ENCODE measurements around the gene OCRL. TPM values are rescaled to one million over a fixed set of nuclear protein-coding genes. Genes with fewer than 3 reads are reported as not detected.
"Not testable (repeated sequence)": the region's sequence is repeated elsewhere in the genome, so short reads cannot be mapped to it uniquely, and the experiment has no call there.

Gene OCRL
- total RNA-seq, 2 experiments from 2014 or later: 3.6 to 3.9 TPM

- intact Hi-C loops (cut with micrococcal nuclease): no loop called here
- Mint-ChIP-seq H3K4me1 (ENCODE audit: low read depth) (peaks cover 8% of the 10 kb centered on the region), H3K36me3 (ENCODE audit: low read depth) (no peaks in the 10 kb centered on the region), H3K4me3 (no peak overlapping the region), H3K9me3 (no peaks in the 10 kb centered on the region), H3K27ac (no peak overlapping the region), H3K27me3 (ENCODE audit: low read depth) (no peaks in the 10 kb centered on the region)
- peak; percentile 5 for DNase-seq
- CTCF ChIA-PET: no interaction called here
Observed at GRCh38 chrX:129545408-129545807, 5.3 kb downstream of the OCRL start.

- peaks cover 8% of the 10 kb centered on the region for H3K4me1 Mint-ChIP-seq (ENCODE audit: low read depth)
- intact Hi-C loops (cut with micrococcal nuclease): no loop called here
- no peak overlapping the region for H3K4me3 Mint-ChIP-seq
- H3K27ac Mint-ChIP-seq: no peak overlapping the region
- no peaks in the 10 kb centered on the region for H3K27me3 Mint-ChIP-seq (ENCODE audit: low read depth)
- CTCF ChIA-PET: no interaction called here
- H3K36me3 Mint-ChIP-seq (ENCODE audit: low read depth): peaks cover 2% of the 10 kb centered on the region
- H3K9me3 Mint-ChIP-seq: no peaks in the 10 kb centered on the region
- DNase-seq: no peak
Observed at GRCh38 chrX:129549124-129549523, 9.1 kb downstream of the OCRL start.

- Mint-ChIP-seq H3K36me3 (ENCODE audit: low read depth) (peaks cover 3% of the 10 kb centered on the region), H3K27me3 (ENCODE audit: low read depth) (no peaks in the 10 kb centered on the region), H3K4me1 (ENCODE audit: low read depth) (no peaks in the 10 kb centered on the region), H3K9me3 (no peaks in the 10 kb centered on the region), H3K27ac (no peak overlapping the region), H3K4me3 (no peak overlapping the region)
- DNase-seq: no peak
- CTCF ChIA-PET: no interaction called here
- intact Hi-C loops (cut with micrococcal nuclease): no loop called here
Observed at GRCh38 chrX:129553619-129554288, 13.7 kb downstream of the OCRL start.

GRCh38 chrX:129554816-129555215, 14.8 kb downstream of the OCRL start:
- H3K4me1 Mint-ChIP-seq (ENCODE audit: low read depth); CTCF ChIA-PET; H3K27ac Mint-ChIP-seq; intact Hi-C loops (cut with micrococcal nuclease); H3K9me3 Mint-ChIP-seq; DNase-seq; H3K36me3 Mint-ChIP-seq (ENCODE audit: low read depth); H3K27me3 Mint-ChIP-seq (ENCODE audit: low read depth); H3K4me3 Mint-ChIP-seq: not testable (repeated sequence)

GRCh38 chrX:129556806-129557315, 16.8 kb downstream of the OCRL start:
- intact Hi-C loops (cut with micrococcal nuclease): no loop called here
- CTCF ChIA-PET: no interaction called here
- H3K27me3 Mint-ChIP-seq (ENCODE audit: low read depth): no peaks in the 10 kb centered on the region
- no peak overlapping the region for H3K4me3 Mint-ChIP-seq
- H3K36me3 Mint-ChIP-seq (ENCODE audit: low read depth): peaks cover 11% of the 10 kb centered on the region
- no peak overlapping the region for H3K27ac Mint-ChIP-seq
- H3K9me3 Mint-ChIP-seq: no peaks in the 10 kb centered on the region
- no peaks in the 10 kb centered on the region for H3K4me1 Mint-ChIP-seq (ENCODE audit: low read depth)
- DNase-seq: no peak

- CTCF ChIA-PET: no interaction called here
- no peaks in the 10 kb centered on the region for H3K27me3 Mint-ChIP-seq (ENCODE audit: low read depth)
- H3K4me1 Mint-ChIP-seq (ENCODE audit: low read depth): no peaks in the 10 kb centered on the region
- no peak for DNase-seq
- intact Hi-C loops (cut with micrococcal nuclease): no loop called here
- no peak overlapping the region for H3K4me3 Mint-ChIP-seq
- H3K36me3 Mint-ChIP-seq (ENCODE audit: low read depth): peaks cover 17% of the 10 kb centered on the region
- H3K9me3 Mint-ChIP-seq: no peaks in the 10 kb centered on the region
- no peak overlapping the region for H3K27ac Mint-ChIP-seq
Observed at GRCh38 chrX:129557844-129558480, 17.9 kb downstream of the OCRL start.

- H3K9me3 Mint-ChIP-seq: no peaks in the 10 kb centered on the region
- CTCF ChIA-PET: no interaction called here
- H3K4me1 Mint-ChIP-seq (ENCODE audit: low read depth): no peaks in the 10 kb centered on the region
- H3K27me3 Mint-ChIP-seq (ENCODE audit: low read depth): no peaks in the 10 kb centered on the region
- no peak for DNase-seq
- H3K36me3 Mint-ChIP-seq (ENCODE audit: low read depth): peaks cover 17% of the 10 kb centered on the region
- no peak overlapping the region for H3K4me3 Mint-ChIP-seq
- intact Hi-C loops (cut with micrococcal nuclease): no loop called here
- no peak overlapping the region for H3K27ac Mint-ChIP-seq
Observed at GRCh38 chrX:129559783-129560182, 19.7 kb downstream of the OCRL start.

- DNase-seq: no peak
- H3K4me1 Mint-ChIP-seq (ENCODE audit: low read depth): peaks cover 11% of the 10 kb centered on the region
- intact Hi-C loops (cut with micrococcal nuclease): no loop called here
- H3K27me3 Mint-ChIP-seq (ENCODE audit: low read depth): no peaks in the 10 kb centered on the region
- H3K4me3 Mint-ChIP-seq: no peak overlapping the region
- H3K36me3 Mint-ChIP-seq (ENCODE audit: low read depth): peaks cover 19% of the 10 kb centered on the region
- H3K9me3 Mint-ChIP-seq: no peaks in the 10 kb centered on the region
- no peak overlapping the region for H3K27ac Mint-ChIP-seq
- CTCF ChIA-PET: no interaction called here
Observed at GRCh38 chrX:129561453-129561852, 21.4 kb downstream of the OCRL start.

GRCh38 chrX:129564345-129564744, 24.3 kb downstream of the OCRL start:
- H3K4me3 Mint-ChIP-seq; H3K27ac Mint-ChIP-seq; H3K27me3 Mint-ChIP-seq (ENCODE audit: low read depth); DNase-seq; H3K9me3 Mint-ChIP-seq; CTCF ChIA-PET; intact Hi-C loops (cut with micrococcal nuclease): not testable (repeated sequence)
- Mint-ChIP-seq H3K4me1 (ENCODE audit: low read depth) (peaks cover 11% of the 10 kb centered on the region), H3K36me3 (ENCODE audit: low read depth) (peaks cover 25% of the 10 kb centered on the region)

GRCh38 chrX:129565046-129565650, 25.1 kb downstream of the OCRL start:
- H3K4me3 Mint-ChIP-seq: no peak overlapping the region
- H3K4me1 Mint-ChIP-seq (ENCODE audit: low read depth): peaks cover 11% of the 10 kb centered on the region
- H3K9me3 Mint-ChIP-seq: no peaks in the 10 kb centered on the region
- intact Hi-C loops (cut with micrococcal nuclease): no loop called here
- DNase-seq: no peak
- H3K27ac Mint-ChIP-seq: no peak overlapping the region
- CTCF ChIA-PET: no interaction called here
- peaks cover 22% of the 10 kb centered on the region for H3K36me3 Mint-ChIP-seq (ENCODE audit: low read depth)
- no peaks in the 10 kb centered on the region for H3K27me3 Mint-ChIP-seq (ENCODE audit: low read depth)

- no peaks in the 10 kb centered on the region for H3K9me3 Mint-ChIP-seq
- no peak overlapping the region for H3K4me3 Mint-ChIP-seq
- CTCF ChIA-PET: no interaction called here
- H3K4me1 Mint-ChIP-seq (ENCODE audit: low read depth): peaks cover 11% of the 10 kb centered on the region
- intact Hi-C loops (cut with micrococcal nuclease): no loop called here
- DNase-seq: no peak
- H3K36me3 Mint-ChIP-seq (ENCODE audit: low read depth): peaks cover 26% of the 10 kb centered on the region
- H3K27ac Mint-ChIP-seq: no peak overlapping the region
- no peaks in the 10 kb centered on the region for H3K27me3 Mint-ChIP-seq (ENCODE audit: low read depth)
Observed at GRCh38 chrX:129566073-129566472, 26.0 kb downstream of the OCRL start.

- H3K27ac Mint-ChIP-seq: no peak overlapping the region
- H3K9me3 Mint-ChIP-seq: no peaks in the 10 kb centered on the region
- H3K36me3 Mint-ChIP-seq (ENCODE audit: low read depth): peaks cover 14% of the 10 kb centered on the region
- intact Hi-C loops (cut with micrococcal nuclease): no loop called here
- H3K4me1 Mint-ChIP-seq (ENCODE audit: low read depth): peaks cover 11% of the 10 kb centered on the region
- CTCF ChIA-PET: no interaction called here
- no peak for DNase-seq
- no peak overlapping the region for H3K4me3 Mint-ChIP-seq
- no peaks in the 10 kb centered on the region for H3K27me3 Mint-ChIP-seq (ENCODE audit: low read depth)
Observed at GRCh38 chrX:129568349-129568748, 28.3 kb downstream of the OCRL start.

GRCh38 chrX:129572422-129572821, 32.4 kb downstream of the OCRL start:
- intact Hi-C loops (cut with micrococcal nuclease): no loop called here
- no peaks in the 10 kb centered on the region for H3K9me3 Mint-ChIP-seq
- DNase-seq: no peak
- no peaks in the 10 kb centered on the region for H3K27me3 Mint-ChIP-seq (ENCODE audit: low read depth)
- no peaks in the 10 kb centered on the region for H3K4me1 Mint-ChIP-seq (ENCODE audit: low read depth)
- H3K4me3 Mint-ChIP-seq: no peak overlapping the region
- H3K27ac Mint-ChIP-seq: no peak overlapping the region
- peaks cover 15% of the 10 kb centered on the region for H3K36me3 Mint-ChIP-seq (ENCODE audit: low read depth)
- CTCF ChIA-PET: no interaction called here

All from activated naive CD4-positive, alpha-beta T cell treated with anti-CD3 and anti-CD28 coated beads for 36 hours (primary cell).